ENCODE data around the gene CNNM2. TPM values are rescaled to one million over a fixed set of nuclear protein-coding genes. Genes with fewer than 3 reads are reported as not detected.

The CNNM2 gene
- total RNA-seq, 1 experiment from 2014 or later, result 23.1 TPM

GRCh38 chr10:103072891-103073290, 154.8 kb downstream of the CNNM2 start:
- no peaks in the 10 kb centered on the region for H3K9me2 ChIP-seq (ENCODE audit: insufficient read depth)
- ChIA-PET RAD21 (ENCODE audit: low non-redundant PET in 1 of 2, low total read pairs in 2 of 2, uncharacterized antibody in 2 of 2, unreplicated experiment in 2 of 2) (no interaction called here), POLR2A (no interaction called here), CTCF (no interaction called here)
- H4K20me1 ChIP-seq (ENCODE audit: insufficient read depth), result no peaks in the 10 kb centered on the region
- TF ChIP-seq SP1 (IDR thresholded peaks at IDR 0.05; ENCODE audit: low read depth), result no peak
- TF ChIP-seq CBX3 (IDR thresholded peaks at IDR 0.05; ENCODE audit: low read depth), result no peak
- TF ChIP-seq CTCF (IDR thresholded peaks at IDR 0.05 in 2 of 3, conservative IDR thresholded peaks at IDR 0.05 in 1 of 3; ENCODE audit: borderline replicate concordance in 1 of 3, insufficient read depth in 1 of 3, low read depth in 2 of 3, low read length in 2 of 3), result no peak
- H3K27ac ChIP-seq (ENCODE audit: low read depth, low read length), result no peak overlapping the region
- no peaks in the 10 kb centered on the region for H3K36me3 ChIP-seq (ENCODE audit: control insufficient read depth in 1 of 2, insufficient read depth in 2 of 2, low read length in 2 of 2)
- DNase-seq (ENCODE audit: low read depth, low spot score) (no peak), ATAC-seq (no peak)
- peaks cover 3 to 6% of the 10 kb centered on the region in 2 experiments; a peak in 1 of 4 replicates for H3K4me1 ChIP-seq (ENCODE audit: control insufficient read depth in 1 of 2, insufficient read depth in 2 of 2, low read length in 2 of 2)
- BruUV-seq (replicated peaks), result no TSS peak
- intact Hi-C loops (cut with micrococcal nuclease), result no loop called here
- H2AFZ ChIP-seq (ENCODE audit: low read depth, low read length, poor library complexity, severe bottlenecking), result no peak overlapping the region
- no peak overlapping the region for H3K4me2 ChIP-seq (ENCODE audit: low read length)
- H3K4me3 ChIP-seq (replicated peaks in 1 of 2; ENCODE audit: low read depth in 1 of 2, low read length in 2 of 2), result no peak overlapping the region
- H3K9ac ChIP-seq (ENCODE audit: low read length), result no peak overlapping the region
- no peaks in the 10 kb centered on the region for H3K9me3 ChIP-seq (ENCODE audit: control insufficient read depth in 1 of 2, insufficient read depth in 1 of 2, low read depth in 1 of 2, low read length in 2 of 2)
- H3K79me2 ChIP-seq (ENCODE audit: insufficient read depth, low read length), result no peaks in the 10 kb centered on the region
- H3K27me3 ChIP-seq (ENCODE audit: insufficient read depth, low read length), result no peaks in the 10 kb centered on the region

GRCh38 chr10:103077020-103077419, 158.9 kb downstream of the CNNM2 start:
- ChIA-PET RAD21 (ENCODE audit: low non-redundant PET in 1 of 2, low total read pairs in 2 of 2, uncharacterized antibody in 2 of 2, unreplicated experiment in 2 of 2) (no interaction called here), CTCF (interaction anchor here (1.2 kb wide), 1 partner anchor 168 kb away, joined by 4 read pairs; no protein-coding TSS in a partner anchor), POLR2A (no interaction called here)
- Histone ChIP-seq H3K36me3 (ENCODE audit: control insufficient read depth in 1 of 2, insufficient read depth in 2 of 2, low read length in 2 of 2) (no peaks in the 10 kb centered on the region), H3K4me3 (replicated peaks in 1 of 2; ENCODE audit: low read depth in 1 of 2, low read length in 2 of 2) (no peak overlapping the region), H3K27ac (ENCODE audit: low read depth, low read length) (no peak overlapping the region), H3K9ac (ENCODE audit: low read length) (no peak overlapping the region), H3K9me3 (ENCODE audit: control insufficient read depth in 1 of 2, insufficient read depth in 1 of 2, low read depth in 1 of 2, low read length in 2 of 2) (no peaks in the 10 kb centered on the region), H3K4me2 (ENCODE audit: low read length) (no peak overlapping the region), H2AFZ (ENCODE audit: low read depth, low read length, poor library complexity, severe bottlenecking) (no peak overlapping the region), H4K20me1 (ENCODE audit: insufficient read depth) (no peaks in the 10 kb centered on the region), H3K9me2 (ENCODE audit: insufficient read depth) (no peaks in the 10 kb centered on the region), H3K27me3 (ENCODE audit: insufficient read depth, low read length) (no peaks in the 10 kb centered on the region), H3K4me1 (ENCODE audit: control insufficient read depth in 1 of 2, insufficient read depth in 2 of 2, low read length in 2 of 2) (peaks cover 0 to 5% of the 10 kb centered on the region in 2 experiments; a peak in 1 of 4 replicates), H3K79me2 (ENCODE audit: insufficient read depth, low read length) (no peaks in the 10 kb centered on the region)
- intact Hi-C loops (cut with micrococcal nuclease), result no loop called here
- ATAC-seq (no peak), DNase-seq (ENCODE audit: low read depth, low spot score) (no peak)
- BruUV-seq (replicated peaks), result no TSS peak
- TF ChIP-seq ZBTB33 (IDR thresholded peaks at IDR 0.05; ENCODE audit: extremely low read depth, insufficient replicate concordance, low read length), result no peak
- TF ChIP-seq POLR2A (IDR thresholded peaks at IDR 0.05; ENCODE audit: borderline replicate concordance, extremely low read depth, insufficient read depth, insufficient read length), result no peak
- TF ChIP-seq TCF7L2 (IDR thresholded peaks at IDR 0.05; ENCODE audit: borderline replicate concordance, extremely low read depth, insufficient read depth, insufficient read length), result no peak
- TF ChIP-seq SIN3A (IDR thresholded peaks at IDR 0.05; ENCODE audit: low read depth), result no peak
- no peak for TF ChIP-seq CBX3 (IDR thresholded peaks at IDR 0.05; ENCODE audit: low read depth)
- TF ChIP-seq ELF1 (IDR thresholded peaks at IDR 0.05; ENCODE audit: borderline replicate concordance, low read depth), result no peak
- TF ChIP-seq MAX (IDR thresholded peaks at IDR 0.05), result no peak
- no peak for TF ChIP-seq ZNF274 (IDR thresholded peaks at IDR 0.05; ENCODE audit: low read depth, low read length)
- TF ChIP-seq SP1 (IDR thresholded peaks at IDR 0.05; ENCODE audit: low read depth), result no peak
- no peak for TF ChIP-seq EGR1 (IDR thresholded peaks at IDR 0.05; ENCODE audit: low read depth)
- no peak for TF ChIP-seq POLR2AphosphoS5 (IDR thresholded peaks at IDR 0.05; ENCODE audit: low read depth, low read length)
- no peak for TF ChIP-seq RAD21 (IDR thresholded peaks at IDR 0.05; ENCODE audit: low read depth)
